ENCODE data around the gene UBAC1.
"Not testable (repeated sequence)": the region's sequence is repeated elsewhere in the genome, so short reads cannot be mapped to it uniquely, and the experiment has no call there.

The UBAC1 gene

DNA sequence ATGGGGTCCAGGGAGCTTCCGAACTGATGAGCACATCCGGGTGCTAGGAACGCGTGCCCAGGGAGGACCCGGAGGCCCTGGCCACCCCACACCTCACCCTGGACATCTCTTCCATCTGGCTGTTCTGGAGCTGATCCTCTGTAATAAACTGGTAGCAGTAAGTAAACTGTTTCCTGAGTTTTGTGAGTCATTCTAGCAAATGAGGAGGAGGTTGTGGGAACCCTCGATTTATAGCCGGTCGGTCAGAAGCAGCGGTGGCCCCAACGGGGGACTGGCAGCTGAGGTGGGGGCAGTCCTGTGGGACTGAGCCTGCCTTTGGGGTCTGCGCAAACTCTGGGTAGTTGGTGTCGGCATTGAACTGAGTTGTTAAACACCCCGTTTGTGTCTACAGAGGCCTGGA, 15.4 kb upstream of the UBAC1 start:
- no peak for DNase-seq

DNA sequence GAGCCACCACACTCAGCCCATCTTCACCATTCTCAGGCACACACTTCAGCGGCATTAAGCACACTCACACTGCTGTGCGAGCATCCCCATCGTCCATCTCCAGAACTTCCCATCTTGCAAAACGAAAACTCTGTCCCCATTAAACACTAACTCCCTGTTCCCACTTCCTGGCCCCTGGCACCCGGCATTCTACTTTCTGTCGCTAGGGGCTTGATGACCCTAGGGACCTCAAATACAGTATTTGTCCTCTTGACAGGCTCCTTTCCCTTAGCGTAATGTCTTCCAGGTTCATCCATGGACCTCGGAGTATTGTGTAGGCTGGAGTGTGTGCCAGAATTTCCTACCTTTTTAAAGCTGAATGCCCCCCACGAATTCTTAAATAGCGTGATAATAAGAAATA, 14.7 kb upstream of the UBAC1 start:
- no peak for DNase-seq

DNA sequence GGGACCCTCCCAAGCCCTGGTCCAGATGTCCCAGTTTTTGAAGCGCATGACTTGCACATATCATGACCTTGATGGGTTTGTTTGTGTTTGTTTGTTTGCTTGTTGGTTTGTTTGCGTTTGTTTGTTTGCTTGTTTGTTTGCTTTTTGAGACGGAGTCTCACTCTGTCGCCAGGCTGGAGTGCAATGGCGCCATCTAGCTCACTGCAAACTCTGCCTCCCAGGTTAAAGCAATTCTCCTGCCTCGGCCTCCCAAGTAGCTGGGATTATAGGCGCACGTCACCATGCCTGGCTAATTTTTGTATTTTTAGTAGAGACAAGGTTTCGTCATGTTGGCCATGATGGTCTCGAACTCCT, 13.0 kb upstream of the UBAC1 start:
- no peak for DNase-seq

DNA sequence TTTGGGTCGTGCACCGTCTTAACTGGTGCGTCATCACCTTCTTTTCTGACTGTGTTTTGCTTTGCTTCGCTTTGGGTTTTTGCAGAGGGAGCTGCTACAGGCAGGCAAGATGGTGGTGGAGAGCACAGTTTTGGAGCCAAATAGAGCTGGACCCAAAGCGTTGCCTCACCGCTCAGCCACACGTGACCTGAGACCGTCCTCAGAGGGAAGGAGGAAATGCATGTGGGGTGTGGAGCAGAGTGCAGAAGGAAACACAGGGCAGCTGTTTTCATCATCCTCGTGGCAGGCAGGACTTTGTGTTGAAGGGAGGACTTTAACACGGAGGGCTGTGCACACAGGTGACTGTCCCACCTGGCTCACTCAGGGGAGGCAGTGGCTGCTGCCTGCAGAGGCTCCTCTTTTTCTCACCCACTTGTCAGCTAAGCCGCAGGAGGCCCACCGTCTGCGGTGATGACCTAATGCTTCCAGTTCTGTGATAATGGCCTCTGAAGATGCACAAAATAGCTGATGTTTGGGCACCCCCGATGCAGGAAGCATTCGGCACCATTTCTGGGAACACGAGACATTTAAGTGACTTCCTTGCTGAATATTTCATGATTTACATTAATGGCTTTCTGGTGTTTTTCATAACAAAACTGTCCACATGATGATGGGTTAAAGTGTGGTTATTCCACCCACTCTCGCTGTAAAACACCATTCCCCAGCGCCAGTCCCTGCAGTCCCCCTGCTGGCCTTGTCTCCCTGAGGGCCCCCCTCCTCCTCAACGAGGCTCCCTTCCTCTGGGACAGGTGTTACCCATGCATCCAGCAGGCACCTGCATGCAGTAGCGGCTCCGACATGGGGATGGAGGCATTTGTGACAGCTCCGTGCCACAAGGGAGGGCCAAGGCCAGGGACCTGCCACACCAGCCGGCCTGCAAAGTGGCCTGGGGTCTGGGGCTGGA, 12.4 kb upstream of the UBAC1 start:
- DNase-seq = no peak

GRCh38 chr9:135971892-135972291, 10.7 kb upstream of the UBAC1 start:
- DNase-seq = peak; percentile 55

DNA sequence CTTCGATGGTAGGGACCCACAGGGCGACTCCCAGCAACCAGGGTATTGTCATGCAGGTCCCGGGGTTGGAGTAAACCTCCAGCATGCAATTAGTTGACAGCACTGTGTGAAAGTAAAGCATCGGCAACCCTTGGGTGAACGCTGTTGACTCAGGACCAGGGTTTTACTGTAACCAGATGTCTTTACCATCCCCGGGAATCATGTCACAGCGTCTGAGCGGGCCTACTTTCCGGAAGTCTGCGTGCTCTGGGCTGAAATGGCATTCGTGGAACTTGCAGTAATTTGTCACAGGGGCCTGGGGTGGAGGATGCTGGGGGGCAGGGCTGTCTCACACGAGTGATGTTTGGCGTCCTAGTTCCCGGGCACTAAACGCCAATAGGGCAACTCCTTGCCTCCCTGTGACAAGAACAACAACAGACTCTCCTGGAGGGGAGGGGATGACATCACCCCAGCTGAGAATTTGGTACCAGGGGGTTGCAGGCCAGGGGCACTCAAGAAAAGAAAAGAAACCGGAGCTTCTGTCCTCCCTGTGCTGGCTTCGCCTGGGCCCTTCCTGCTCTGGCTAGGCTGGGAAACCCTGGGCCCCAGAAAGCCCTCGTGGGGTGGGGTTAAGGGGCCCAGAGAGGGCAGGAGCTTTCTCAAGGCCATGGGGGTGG, 10.1 kb upstream of the UBAC1 start:
- DNase-seq = no peak

DNA sequence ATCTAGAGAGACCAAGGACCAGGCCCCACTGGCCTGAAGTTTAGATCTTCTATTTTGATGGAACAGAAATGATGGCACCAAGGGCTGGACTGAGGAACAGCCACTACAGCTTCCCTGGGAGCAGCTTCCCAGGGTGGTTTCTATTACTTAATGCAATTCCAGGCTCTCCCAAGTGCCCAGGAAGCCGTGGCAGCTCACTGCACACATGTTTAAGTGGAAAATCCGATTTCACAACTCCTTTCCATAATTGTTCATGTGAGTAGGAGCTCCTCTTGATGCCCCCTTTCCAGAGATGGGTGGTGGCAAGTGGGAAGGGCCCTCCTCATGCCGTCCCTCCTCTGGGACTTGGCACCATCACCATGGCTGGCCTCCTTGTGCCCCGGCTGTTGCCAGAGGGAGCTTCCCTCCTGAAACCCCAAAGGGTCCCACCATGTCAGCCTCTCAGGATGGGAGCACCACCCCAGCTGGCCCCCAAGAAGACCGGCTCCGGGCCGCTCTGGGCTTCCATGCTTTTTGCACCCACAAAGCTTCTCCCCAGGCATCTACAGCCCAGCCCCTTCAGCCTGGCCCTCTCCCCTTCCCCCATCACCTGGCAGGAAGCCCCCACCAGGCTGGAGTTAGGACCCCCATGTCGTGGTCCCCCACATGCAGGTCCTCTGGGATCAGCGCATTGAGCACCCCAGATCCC, 9.1 kb upstream of the UBAC1 start:
- no peak for DNase-seq

GRCh38 chr9:135969064-135969683, 8.0 kb upstream of the UBAC1 start:
- DNase-seq = no peak

GRCh38 chr9:135968601-135969000, 7.4 kb upstream of the UBAC1 start:
- no peak for DNase-seq

DNA sequence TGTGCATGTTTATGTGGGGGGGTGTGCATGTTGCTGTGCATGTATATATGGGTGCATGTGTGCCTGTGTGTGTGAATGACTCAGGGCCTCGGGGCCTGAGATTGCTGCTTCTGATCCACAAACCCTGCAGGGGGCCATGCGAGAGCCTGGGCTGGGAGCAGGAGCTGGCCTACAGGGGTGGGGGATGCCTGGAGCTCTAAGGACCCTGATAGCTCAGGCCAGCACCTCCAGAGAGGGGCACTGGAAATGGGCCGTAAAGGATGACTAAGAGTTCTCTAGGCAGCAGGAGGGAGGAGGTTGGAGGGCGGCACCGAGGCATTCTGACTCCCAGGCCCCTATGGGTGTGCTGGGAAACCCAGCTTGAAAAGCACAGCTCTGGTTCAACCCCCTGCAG, 6.9 kb upstream of the UBAC1 start:
- DNase-seq = no peak

- DNase-seq = not testable (repeated sequence)
Measured at GRCh38 chr9:135966916-135967260, 5.7 kb upstream of the UBAC1 start.

GRCh38 chr9:135965124-135965756, 4.1 kb upstream of the UBAC1 start:
- no peak for DNase-seq

GRCh38 chr9:135963938-135964337, 2.8 kb upstream of the UBAC1 start:
- DNase-seq = no peak

GRCh38 chr9:135963338-135963737, 2.2 kb upstream of the UBAC1 start:
- DNase-seq = no peak

DNA sequence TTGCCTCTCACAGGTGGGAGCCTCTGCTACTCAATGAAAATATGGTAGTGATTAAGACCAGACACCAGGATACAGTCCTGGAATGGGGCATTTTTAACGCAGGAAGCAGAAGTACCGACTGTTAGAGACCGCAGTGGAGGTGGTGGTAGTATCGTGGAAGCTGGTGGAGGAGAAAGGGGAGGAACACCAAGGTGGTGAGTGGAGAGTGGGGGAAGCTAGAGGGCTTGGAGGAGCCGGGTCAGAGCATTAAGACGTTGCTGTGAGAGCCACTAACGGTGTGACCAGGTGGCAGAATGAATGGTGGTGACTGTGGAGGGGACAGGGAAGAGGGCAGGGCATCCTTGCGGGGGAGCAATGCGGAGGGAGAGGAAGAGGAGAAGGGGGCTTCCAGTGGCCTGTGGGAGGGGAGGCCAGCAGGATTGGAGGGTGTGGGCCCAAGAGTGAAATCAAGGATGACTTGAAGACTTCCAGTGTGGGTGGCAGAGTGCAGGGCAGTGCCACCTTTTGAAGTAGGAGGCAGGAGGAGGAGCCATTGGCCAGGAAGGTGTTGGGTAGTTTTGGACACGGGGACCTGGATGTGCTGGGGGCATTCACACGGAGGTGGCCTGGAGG, 1.6 kb upstream of the UBAC1 start:
- DNase-seq = no peak

DNA sequence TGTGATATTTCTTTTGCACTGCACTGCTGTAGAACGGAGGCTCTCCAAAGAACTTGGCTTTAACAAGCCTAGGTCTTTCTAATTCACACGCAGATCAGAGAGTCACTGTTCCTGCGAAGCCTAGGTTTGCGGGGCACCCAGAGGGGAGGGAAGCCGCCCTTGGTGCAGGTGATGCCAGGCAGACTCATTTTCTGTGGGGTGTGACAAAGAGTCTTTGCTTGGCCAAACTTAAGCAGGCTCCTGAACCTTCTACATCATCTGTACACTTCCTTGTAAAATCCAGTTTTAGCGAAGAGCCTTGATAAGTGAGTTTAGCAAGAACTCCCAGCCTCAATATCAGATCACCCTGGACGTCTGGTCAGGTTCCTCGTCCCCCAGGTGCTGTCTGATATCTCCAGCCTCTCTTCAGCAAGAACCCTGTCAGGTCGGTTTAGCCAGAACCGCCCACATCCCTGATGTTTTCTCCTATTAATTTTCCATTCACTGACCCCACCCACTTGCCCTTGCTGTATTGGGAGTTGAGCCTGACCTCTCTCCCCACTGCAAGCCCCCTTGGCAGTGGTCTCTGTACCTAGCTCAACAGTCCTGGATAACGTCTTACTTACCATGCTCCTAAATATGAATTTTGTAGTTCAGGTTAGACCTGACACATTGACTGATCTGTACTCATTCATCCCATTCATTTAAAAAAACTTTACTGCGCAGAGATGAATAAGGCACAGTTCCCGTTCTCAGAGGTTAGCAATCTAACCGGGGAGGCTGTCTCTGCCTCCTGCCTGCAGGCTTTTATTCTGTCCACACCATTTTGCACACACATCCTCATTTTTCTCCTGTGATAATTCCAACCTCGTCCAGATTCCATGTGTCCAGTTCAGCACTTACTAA, 880 bp upstream of the UBAC1 start:
- no peak for DNase-seq

DNA sequence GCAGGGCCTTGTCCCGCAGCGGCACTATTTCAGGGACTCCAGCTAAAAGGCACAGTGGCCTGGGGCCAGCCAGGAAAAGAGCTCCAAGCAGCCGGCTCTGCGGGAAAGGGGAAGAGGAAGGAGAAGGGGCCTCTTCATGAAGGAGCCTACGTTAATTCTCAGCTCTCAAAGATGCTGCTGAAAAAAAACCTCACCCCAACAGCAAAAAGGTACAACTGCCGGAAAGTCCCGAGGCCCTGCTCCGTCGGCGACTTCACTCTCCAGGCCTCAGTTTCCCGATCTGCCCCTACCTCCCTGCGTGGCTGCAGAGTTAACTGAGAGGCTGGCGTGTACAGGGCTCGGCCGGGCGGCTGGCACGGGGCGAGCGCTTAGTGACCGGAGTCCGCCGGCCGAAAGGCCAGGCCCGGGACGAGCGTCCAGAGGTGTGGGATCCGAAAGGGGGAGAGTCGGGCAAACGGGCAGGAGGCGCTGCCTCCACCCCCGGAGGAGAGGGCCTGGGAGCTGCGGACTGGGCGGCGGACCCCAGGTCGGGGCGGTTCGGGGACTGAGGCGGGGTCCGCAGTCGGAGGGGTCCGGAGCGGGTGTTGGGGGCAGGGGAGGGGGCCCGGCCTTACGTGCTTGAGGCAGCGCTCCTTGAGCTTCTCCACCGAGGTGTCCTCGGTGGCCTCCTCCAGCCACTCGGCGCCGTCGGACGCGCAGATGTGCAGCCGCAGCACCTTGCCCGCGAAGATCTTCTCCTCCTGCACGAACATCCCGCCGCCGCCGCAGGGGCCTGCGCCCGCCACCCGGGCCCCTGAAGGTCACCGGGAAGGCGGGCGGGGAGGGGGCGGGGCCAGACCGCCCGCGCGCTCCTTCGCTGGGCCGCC, 529 bp downstream of the UBAC1 start:
- no peak for DNase-seq

DNA sequence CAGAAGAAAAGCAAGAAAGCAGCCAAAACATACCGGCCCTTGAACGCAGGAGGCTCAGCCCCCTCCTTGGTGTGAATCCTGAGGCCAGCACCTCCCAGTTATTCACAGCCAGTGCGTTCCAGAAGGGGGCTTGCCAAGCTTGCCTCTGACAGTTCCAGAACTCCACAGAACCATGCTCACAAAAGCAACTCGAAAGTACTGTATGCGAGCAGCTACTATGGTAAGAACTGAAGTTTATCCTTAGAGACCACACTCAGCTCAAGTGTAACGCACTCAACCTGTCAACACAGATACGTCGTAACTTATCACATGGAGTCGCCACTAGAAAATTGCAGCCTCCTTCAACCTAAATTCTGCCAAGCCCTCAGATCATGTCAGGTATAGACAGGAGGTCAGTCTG, 1.4 kb downstream of the UBAC1 start:
- no peak for DNase-seq

DNA sequence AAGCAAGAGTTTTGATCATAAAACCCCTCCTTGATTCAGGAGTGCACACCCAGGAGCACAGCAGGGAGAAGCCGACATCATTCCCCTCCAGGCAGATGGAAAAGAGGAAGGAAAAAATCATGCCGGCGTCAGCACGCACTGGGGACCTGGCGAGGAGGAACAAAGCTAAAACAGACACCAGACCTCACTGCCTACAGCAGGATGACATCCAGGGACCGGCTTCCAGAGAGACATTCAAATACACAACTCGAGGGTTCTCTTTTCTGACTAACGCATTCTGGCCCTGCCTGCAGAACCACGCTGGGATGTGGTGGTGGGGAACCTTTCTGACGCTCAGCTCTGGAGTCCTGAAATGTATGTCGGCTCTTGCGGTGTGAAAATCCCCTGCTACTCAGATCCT, 2.7 kb downstream of the UBAC1 start:
- DNase-seq = no peak

DNA sequence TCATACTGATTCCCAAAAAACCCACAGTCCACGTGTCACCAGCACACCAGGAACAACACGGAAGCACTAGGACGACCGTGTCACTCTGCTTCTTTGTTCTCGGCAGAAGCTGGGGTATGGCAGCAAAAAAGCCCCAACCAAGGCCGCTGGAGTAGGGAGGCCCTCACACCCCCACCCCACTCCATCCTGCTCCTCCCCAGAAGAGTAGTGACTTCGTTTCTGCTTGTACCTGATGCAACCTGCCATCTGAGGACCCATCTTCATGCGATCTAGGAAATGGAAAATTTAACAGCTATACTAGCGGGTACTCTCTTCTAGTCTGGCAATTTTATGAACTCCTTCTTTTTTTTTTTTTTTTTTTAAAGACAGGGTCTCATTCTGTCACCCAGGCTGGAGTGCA, 3.7 kb downstream of the UBAC1 start:
- DNase-seq = no peak

GRCh38 chr9:135956802-135957174, 4.4 kb downstream of the UBAC1 start:
- DNase-seq = no peak

All from CD4-positive, alpha-beta T cell treated with Interleukin-17A for 1 hour (primary cell).